ENCODE measurements around the gene DMP1. TPM values are rescaled to one million over a fixed set of nuclear protein-coding genes. Genes with fewer than 3 reads are reported as not detected.
"Not testable (repeated sequence)": the region's sequence is repeated elsewhere in the genome, so short reads cannot be mapped to it uniquely, and the experiment has no call there.

Gene DMP1
- total RNA-seq, 1 donor from 2014 or later = not detected

GRCh38 chr4:87679449-87680169, 29.5 kb downstream of the DMP1 start:
- DNase-seq (ENCODE audit: low read depth in 2 of 2) = peak; percentile 60 to 68

- DNase-seq (ENCODE audit: low read depth in 2 of 2) = no peak
Measured at GRCh38 chr4:87680271-87680670, 30.2 kb downstream of the DMP1 start.

GRCh38 chr4:87688316-87688715, 38.2 kb downstream of the DMP1 start:
- no peak for DNase-seq (ENCODE audit: low read depth in 2 of 2)

GRCh38 chr4:87690947-87691346, 40.9 kb downstream of the DMP1 start:
- not testable (repeated sequence) for DNase-seq (ENCODE audit: low read depth in 2 of 2)

- DNase-seq (ENCODE audit: low read depth in 2 of 2) = not testable (repeated sequence)
Measured at GRCh38 chr4:87692060-87692459, 42.0 kb downstream of the DMP1 start.

GRCh38 chr4:87697272-87697671, 47.2 kb downstream of the DMP1 start:
- no peak for DNase-seq (ENCODE audit: low read depth in 2 of 2)

GRCh38 chr4:87697945-87698344, 47.9 kb downstream of the DMP1 start:
- no peak for DNase-seq (ENCODE audit: low read depth in 2 of 2)

- DNase-seq (ENCODE audit: low read depth in 2 of 2) = no peak
Measured at GRCh38 chr4:87698394-87698793, 48.3 kb downstream of the DMP1 start.

- no peak for DNase-seq (ENCODE audit: low read depth in 2 of 2)
Measured at GRCh38 chr4:87704001-87704400, 53.9 kb downstream of the DMP1 start.

GRCh38 chr4:87707279-87707918, 57.3 kb downstream of the DMP1 start:
- DNase-seq (ENCODE audit: low read depth in 2 of 2) = no peak

Other genes starting within 250 kb of the DMP1 start
- 10.9 and 14.1 TPM in 2 replicates for gene NUDT9, start 227.7 kb upstream of the DMP1 start, total RNA-seq
- gene SPARCL1, start 120.9 kb upstream of the DMP1 start, total RNA-seq = 1.1 and 4.2 TPM in 2 replicates
- not detected in 2 replicates for gene DSPP, start 41.8 kb upstream of the DMP1 start, total RNA-seq
- gene IBSP, start 149.3 kb downstream of the DMP1 start, total RNA-seq = not detected in 2 replicates
- not detected in 2 replicates for gene MEPE, start 182.7 kb downstream of the DMP1 start, total RNA-seq